Coronary artery (tissue), 2 donors: ENCODE data around the gene DOK6.

Experiments
- DNase-seq: peaks from one replicate; pipeline ENCODE4 v3.0.0-alpha.2; 2017; ENCODE audit warnings: low spot score
- H3K27ac ChIP-seq, 2 donors: fragments of 200-600 bp; sonication (generic); one replicate each; pipeline ENCODE4 v1.5.1; 2016 to 2019
- H3K4me3 ChIP-seq: fragments of 200-600 bp; sonication (generic); 2 replicates; pipeline ENCODE4 v1.5.1; 2016; ENCODE audit warnings: mild to moderate bottlenecking, moderate library complexity
- CTCF ChIP-seq: fragments of 200-600 bp; sonication (generic); IDR thresholded peaks from one replicate; pipeline ENCODE4 v1.5.1; 2019; ENCODE audit warnings: antibody characterized with exemption

DOK6 gene

GRCh38 chr18:69785466-69785865 lies 384.8 kb downstream of the DOK6 start:
- no peak for DNase-seq
- H3K27ac ChIP-seq, result no peak overlapping the region
- no peak for TF ChIP-seq CTCF
- no peak overlapping the region for H3K4me3 ChIP-seq

GRCh38 chr18:69786427-69786826 lies 385.7 kb downstream of the DOK6 start:
- TF ChIP-seq CTCF, result no peak
- DNase-seq, result no peak
- no peak overlapping the region for H3K27ac ChIP-seq
- no peak overlapping the region for H3K4me3 ChIP-seq

- no peak overlapping the region for H3K27ac ChIP-seq
- no peak for DNase-seq
Measured at GRCh38 chr18:69787825-69788547, 387.3 kb downstream of the DOK6 start.

GRCh38 chr18:69789794-69790193 lies 389.1 kb downstream of the DOK6 start:
- DNase-seq, result no peak
- TF ChIP-seq CTCF, result no peak
- Histone ChIP-seq H3K4me3 (no peak overlapping the region), H3K27ac (no peak overlapping the region)

More at GRCh38 chr18:69787825-69788547, 387.3 kb downstream of the DOK6 start:
- H3K4me3 ChIP-seq, result no peak overlapping the region
- TF ChIP-seq CTCF, result no peak

- no peak for DNase-seq
- no peak overlapping the region for H3K27ac ChIP-seq
- no peak overlapping the region for H3K4me3 ChIP-seq
- no peak for TF ChIP-seq CTCF
Measured at GRCh38 chr18:69790649-69791048, 390.0 kb downstream of the DOK6 start.

GRCh38 chr18:69795791-69796190 lies 395.1 kb downstream of the DOK6 start:
- no peak overlapping the region for H3K27ac ChIP-seq

More at GRCh38 chr18:69795791-69796190, 395.1 kb downstream of the DOK6 start:
- TF ChIP-seq CTCF, result no peak
- no peak overlapping the region for H3K4me3 ChIP-seq
- DNase-seq, result no peak
